Psoas muscle (tissue), 8 donors: ENCODE measurements around the gene POU4F2. TPM values are rescaled to one million over a fixed set of nuclear protein-coding genes. Genes with fewer than 3 reads are reported as not detected.

Experiments used
- ATAC-seq, 4 donors: fragments of 200-7000 bp; cut with Tn5 transposase; one replicate each; pipeline ENCODE4 v1.9.1; 2020; ENCODE audit warnings: moderate library complexity in 3 of 4, mild to moderate bottlenecking in 2 of 4
- DNase-seq, 2 donors: peaks; one replicate each; pipeline ENCODE4 v3.0.0-alpha.2; 2020
- H3K27ac ChIP-seq: fragments of 200-600 bp; one replicate; pipeline ENCODE4 v1.8.0; 2022
- H3K27me3 ChIP-seq, 3 donors: fragments of 200-600 bp in 1 of 3; one replicate each; pipeline versions ENCODE4 v1.6.1 to v1.8.0; 2013 to 2022; ENCODE audit warnings: low read length in 2 of 3, mild to moderate bottlenecking in 2 of 3, moderate library complexity in 1 of 3; ENCODE audit not compliant: insufficient read depth in 3 of 3
- H3K36me3 ChIP-seq, 2 donors: fragments of 200-600 bp in 1 of 2; one replicate each; pipeline versions ENCODE4 v1.6.1 to v1.8.0; 2013 to 2022; ENCODE audit warnings: low read depth in 1 of 2, mild to moderate bottlenecking in 1 of 2, moderate library complexity in 1 of 2; ENCODE audit not compliant: insufficient read depth in 1 of 2
- H3K4me1 ChIP-seq: fragments of 200-600 bp; one replicate; pipeline ENCODE4 v1.8.0; 2022
- H3K4me3 ChIP-seq: fragments of 200-600 bp; one replicate; pipeline ENCODE4 v1.8.0; 2022; ENCODE audit warnings: mild to moderate bottlenecking
- H3K9me3 ChIP-seq: fragments of 200-600 bp; one replicate; pipeline ENCODE4 v1.8.0; 2022
- WGBS, 3 donors: extraction: QIAGEN DNeasy Blood & Tissue Kit; methylation state at CpG; one replicate each; pipeline versions ENCODE4 v1.1.6 to v1.1.7; 2013; 5-methylcytosine and 5-hydroxymethylcytosine counted together
- intact Hi-C, 2 donors: fragments of 100-400 bp; cut with DNase I; formaldehyde crosslinking; loops; one replicate each; pipeline versions ENCODE4 v1.11.0 to v1.14.2; 2022
- polyA plus RNA-seq, 3 donors: library from polyadenylated mRNA; stranded (reverse); fragments of 200-250 nt; gene quantifications; one replicate each; pipeline ENCODE4 v1.2.3, GENCODE V29; 2013
- total RNA-seq, 4 donors: library from RNA; stranded (reverse); fragmentation: NEBNext Ultra II Directional in 2 of 4; extraction: Animal tissue kit (Norgen Biotek cat#: 25700) in 2 of 4; gene quantifications; one replicate each; pipeline versions ENCODE4 v1.2.1 to v1.2.4, GENCODE V29; 2021 to 2023
- TF ChIP-seq, protein P1 (sequence below): fragments of 200-600 bp; IDR thresholded peaks from one replicate; pipeline ENCODE4 v1.8.0; 2022; ENCODE audit warnings: antibody characterized with exemption
- donor health status: healthy with polysubstance abuse.
- donor health status: DM: no; HTN: no; CAD: no; lungs with moderate emphysema.
- donor health status: Bipolar disorder and iron deficiency.
- donor health status: healthy.
- donor health status: DM: yes; HTN: yes; CAD: no.
- donor health status: DM: no; HTN: no; CAD: no.
- donor health status: DM: no; HTN: no; CAD: no.
- donor health status: DM: yes; HTN: yes; CAD: no.

The POU4F2 gene
- total and polyA plus RNA-seq, 7 donors = not detected

- no peak for ATAC-seq
- H3K27ac ChIP-seq = no peak overlapping the region
- intact Hi-C loops = no loop called here
- TF ChIP-seq, protein P1, sequence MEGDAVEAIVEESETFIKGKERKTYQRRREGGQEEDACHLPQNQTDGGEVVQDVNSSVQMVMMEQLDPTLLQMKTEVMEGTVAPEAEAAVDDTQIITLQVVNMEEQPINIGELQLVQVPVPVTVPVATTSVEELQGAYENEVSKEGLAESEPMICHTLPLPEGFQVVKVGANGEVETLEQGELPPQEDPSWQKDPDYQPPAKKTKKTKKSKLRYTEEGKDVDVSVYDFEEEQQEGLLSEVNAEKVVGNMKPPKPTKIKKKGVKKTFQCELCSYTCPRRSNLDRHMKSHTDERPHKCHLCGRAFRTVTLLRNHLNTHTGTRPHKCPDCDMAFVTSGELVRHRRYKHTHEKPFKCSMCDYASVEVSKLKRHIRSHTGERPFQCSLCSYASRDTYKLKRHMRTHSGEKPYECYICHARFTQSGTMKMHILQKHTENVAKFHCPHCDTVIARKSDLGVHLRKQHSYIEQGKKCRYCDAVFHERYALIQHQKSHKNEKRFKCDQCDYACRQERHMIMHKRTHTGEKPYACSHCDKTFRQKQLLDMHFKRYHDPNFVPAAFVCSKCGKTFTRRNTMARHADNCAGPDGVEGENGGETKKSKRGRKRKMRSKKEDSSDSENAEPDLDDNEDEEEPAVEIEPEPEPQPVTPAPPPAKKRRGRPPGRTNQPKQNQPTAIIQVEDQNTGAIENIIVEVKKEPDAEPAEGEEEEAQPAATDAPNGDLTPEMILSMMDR = no peak
- no peaks in the 10 kb centered on the region for H3K27me3 ChIP-seq
- H3K4me1 ChIP-seq = no peaks in the 10 kb centered on the region
- H3K36me3 ChIP-seq = no peaks in the 10 kb centered on the region
- H3K9me3 ChIP-seq = peaks cover 3% of the 10 kb centered on the region
- 73 to 83% (median 77%) methylated on average over 2 of the region's 2 CpGs for WGBS, 3 donors
- no peak overlapping the region for H3K4me3 ChIP-seq
- DNase-seq = no peak
These were observed 36.3 kb downstream of the POU4F2 start for GRCh38 chr4:146674829-146675570.

Other genes with a start within 250 kb of the POU4F2 start
- gene SLC10A7, start 117.0 kb upstream of the POU4F2 start, total RNA-seq = 1 to 10 TPM; 2.6 to 5.7 (median 4.3) TPM
- 1 to 10 TPM; 1.3 to 3.9 (median 2.4) TPM for gene SLC10A7, start 117.0 kb upstream of the POU4F2 start, polyA plus RNA-seq